Endothelial cell of umbilical vein (primary cell): ENCODE measurements around the gene MFGE8. TPM values are rescaled to one million over a fixed set of nuclear protein-coding genes. Genes with fewer than 3 reads are reported as not detected.

ENCODE experiments used
- BruUV-seq: library from RNA; stranded (reverse); fragments of 400-500 nt; replicated peaks from 2 replicates; lab custom pipeline; 2021; lab: Mats Ljungman, UMichigan
- CTCF ChIA-PET: fragments of 300-600, 350-600 bp; sonication (Branson Sonifier 250); formaldehyde crosslinking; loops from one replicate; lab custom pipeline; 2021; ENCODE audit warnings: antibody characterized with exemption, inconsistent platforms; lab: Charles Lee
- POLR2A ChIA-PET: fragments of 300-600, 350-600 bp; sonication (Branson Sonifier 250); formaldehyde crosslinking; loops from one replicate; lab custom pipeline; 2021; ENCODE audit warnings: antibody characterized with exemption, inconsistent platforms; lab: Charles Lee
- DNase-seq: peaks from one replicate; pipeline ENCODE4 v3.0.0-alpha.2; 2011; ENCODE audit warnings: low read depth, low spot score
- FAIRE-seq: peaks from 2 replicates; lab custom pipeline; 2011; peaks lifted over from hg19 to GRCh38; lab: Jason Lieb, UNC
- H2AFZ ChIP-seq: 2 replicates; pipeline ENCODE4 v1.6.0; 2012; ENCODE audit warnings: low read depth, low read length, control low read depth, inconsistent platforms
- H3K27ac ChIP-seq: 2 replicates; pipeline ENCODE4 v1.5.1; 2011; ENCODE audit warnings: low read depth, mild to moderate bottlenecking, control low read depth, low read length, moderate library complexity; ENCODE audit not compliant: insufficient read depth
- H3K27me3 ChIP-seq, 2 experiments: 2 replicates each; pipeline versions ENCODE4 v1.6.0 to v1.6.1; 2011; ENCODE audit warnings: low read length in 2 of 2, mixed read lengths in 1 of 2; ENCODE audit not compliant: control insufficient read depth in 2 of 2, insufficient read depth in 2 of 2
- H3K36me3 ChIP-seq, 2 experiments: 2 replicates in 1 of 2; 3 replicates in 1 of 2; pipeline ENCODE4 v1.5.1; 2011; ENCODE audit warnings: low read length in 2 of 2, mild to moderate bottlenecking in 1 of 2, moderate library complexity in 1 of 2; ENCODE audit not compliant: control insufficient read depth in 2 of 2, insufficient read depth in 2 of 2; ENCODE audit errors: extremely low read depth in 1 of 2
- H3K4me1 ChIP-seq: 3 replicates; pipeline ENCODE4 v1.5.1; 2011; ENCODE audit warnings: mild to moderate bottlenecking, low read length; ENCODE audit not compliant: control insufficient read depth, insufficient read depth; ENCODE audit errors: extremely low read depth
- H3K4me2 ChIP-seq: 2 replicates; pipeline ENCODE4 v1.6.1; 2011; ENCODE audit warnings: low read length, control low read depth, mixed read lengths; ENCODE audit not compliant: insufficient read depth
- H3K4me3 ChIP-seq, 3 experiments: fragments of 200-600 bp in 1 of 3; sonication (generic), shearing (Covaris generic) in 1 of 3; replicated peaks in 1 of 3; 2 replicates each; pipeline ENCODE4 v1.5.1; 2011 to 2016; ENCODE audit warnings: control low read depth in 3 of 3, low read length in 3 of 3, mild to moderate bottlenecking in 2 of 3, inconsistent platforms in 1 of 3, low read depth in 1 of 3, moderate library complexity in 1 of 3; ENCODE audit not compliant: insufficient read depth in 1 of 3
- H3K79me2 ChIP-seq: 2 replicates; pipeline ENCODE4 v1.6.0; 2012; ENCODE audit warnings: low read length, inconsistent platforms; ENCODE audit not compliant: control insufficient read depth, insufficient read depth
- H3K9ac ChIP-seq: replicated peaks from 2 replicates; pipeline ENCODE3; 2011; ENCODE audit warnings: low read length, control low read depth; ENCODE audit not compliant: insufficient read depth; ENCODE audit errors: extremely low read depth
- H3K9me1 ChIP-seq: replicated peaks from 3 replicates; pipeline ENCODE4 v1.6.0; 2011; ENCODE audit warnings: mild to moderate bottlenecking, low read length; ENCODE audit not compliant: control insufficient read depth, insufficient read depth; ENCODE audit errors: extremely low read depth
- H3K9me3 ChIP-seq: replicated peaks from 2 replicates; pipeline ENCODE4 v1.5.1; 2012; ENCODE audit warnings: low read length, inconsistent platforms; ENCODE audit not compliant: control insufficient read depth, insufficient read depth
- H4K20me1 ChIP-seq: replicated peaks from 2 replicates; pipeline ENCODE3; 2011; ENCODE audit warnings: mild to moderate bottlenecking, low read length; ENCODE audit not compliant: control insufficient read depth, insufficient read depth; ENCODE audit errors: extremely low read depth
- CTCF ChIP-seq, 2 donors: IDR thresholded peaks; 1 replicate in 1 of 2; 2 replicates in 1 of 2; pipeline ENCODE4 v1.5.1; 2011; ENCODE audit warnings: low read length in 2 of 2, mild to moderate bottlenecking in 2 of 2, moderate library complexity in 2 of 2, control low read depth in 1 of 2, inconsistent platforms in 1 of 2, low read depth in 1 of 2; ENCODE audit not compliant: insufficient read depth in 1 of 2; ENCODE audit errors: extremely low read depth in 1 of 2
- EZH2 ChIP-seq: IDR thresholded peaks from 2 replicates; pipeline ENCODE4 v1.6.1; 2012; ENCODE audit warnings: borderline replicate concordance, low read depth, mild to moderate bottlenecking, moderate library complexity, low read length, inconsistent platforms; ENCODE audit not compliant: severe bottlenecking
- FOS ChIP-seq: IDR thresholded peaks from 2 replicates; pipeline ENCODE4 v1.6.1; 2011; ENCODE audit warnings: mild to moderate bottlenecking, low read length, moderate library complexity, borderline replicate concordance; ENCODE audit not compliant: insufficient read depth
- GATA2 ChIP-seq: IDR thresholded peaks from 2 replicates; pipeline ENCODE4 v1.7.0; 2011; ENCODE audit warnings: low read depth, mild to moderate bottlenecking, moderate library complexity, mixed read lengths, low read length; ENCODE audit not compliant: insufficient read length, insufficient read depth
- JUN ChIP-seq: IDR thresholded peaks from 2 replicates; pipeline ENCODE4 v1.6.1; 2011; ENCODE audit warnings: borderline replicate concordance, low read depth; ENCODE audit not compliant: insufficient read length, insufficient read depth
- MAX ChIP-seq: IDR thresholded peaks from 2 replicates; pipeline ENCODE4 v1.6.1; 2011; ENCODE audit not compliant: insufficient read depth, insufficient read length
- MYC ChIP-seq: IDR thresholded peaks from one replicate; pipeline ENCODE4 v1.6.1; 2011; ENCODE audit warnings: mild to moderate bottlenecking, low read depth, low read length
- POLR2A ChIP-seq: IDR thresholded peaks from 2 replicates; pipeline ENCODE4 v1.6.1; 2012; ENCODE audit warnings: low read depth, mild to moderate bottlenecking, control low read depth, low read length
- POLR2AphosphoS5 ChIP-seq: IDR thresholded peaks from 2 replicates; pipeline ENCODE4 v1.6.1; 2012; ENCODE audit warnings: low read depth, mild to moderate bottlenecking, control low read depth, low read length, moderate library complexity; ENCODE audit not compliant: insufficient read depth
- dilution Hi-C: fragments of 300-500 bp; cut with MboI; formaldehyde crosslinking; loops from one replicate; pipeline ENCODE4 v1.15.0; 2019; ENCODE audit warnings: low sequenced_read_pairs; ENCODE audit not compliant: extremely low pct_ligation_motif_present
- intact Hi-C: fragments of 100-400 bp; cut with micrococcal nuclease; formaldehyde crosslinking; loops from one replicate; pipeline ENCODE4 v1.10.0; 2022
- polyA plus RNA-seq, 4 experiments: library from polyadenylated mRNA; depleted of rRNA in 3 of 4; stranded (reverse) in 3 of 4; unstranded in 1 of 4; fragments of >200 nt; gene quantifications; 2 replicates each; pipeline versions ENCODE4 v1.2.1 to v1.2.3, GENCODE V29; 2011 to 2012; ENCODE audit warnings: missing spikeins in 1 of 4
- total RNA-seq: library from RNA; stranded (reverse); gene quantifications from 2 replicates; pipeline ENCODE4 v1.2.3, GENCODE V29; 2021

The MFGE8 gene
- total and polyA plus RNA-seq, 2 donors (not counting 3 experiments of a cell fraction or from before 2014, with no cell fraction given) = 108 to 117 TPM

GRCh38 chr15:88956906-88957305 is 43.7 kb upstream of the MFGE8 start:
- CTCF ChIA-PET = interaction anchor here (1.6 kb wide), 1 partner anchor 52 kb away, joined by 4 read pairs; no protein-coding TSS in a partner anchor
- TF ChIP-seq FOS (no peak), POLR2AphosphoS5 (no peak), CTCF (IDR thresholded peaks at IDR 0.05; ENCODE audit: extremely low read depth in 1 of 2, insufficient read depth in 1 of 2, low read depth in 1 of 2, low read length in 2 of 2) (no peak), MAX (no peak), POLR2A (no peak), EZH2 (no peak), MYC (no peak), GATA2 (no peak), JUN (no peak)
- H3K27me3 ChIP-seq = no peaks in the 10 kb centered on the region
- no peak overlapping the region for H3K27ac ChIP-seq
- H4K20me1 ChIP-seq = no peaks in the 10 kb centered on the region
- H3K4me1 ChIP-seq = no peaks in the 10 kb centered on the region
- no peak overlapping the region for H3K9ac ChIP-seq
- H2AFZ ChIP-seq = no peak overlapping the region
- H3K4me2 ChIP-seq = no peak overlapping the region
- FAIRE-seq = no peak
- H3K9me1 ChIP-seq = no peaks in the 10 kb centered on the region
- H3K9me3 ChIP-seq = no peaks in the 10 kb centered on the region
- no TSS peak for BruUV-seq
- dilution Hi-C loops (no loop called here), intact Hi-C loops (no loop called here)
- H3K4me3 ChIP-seq = no peak overlapping the region
- no peak for DNase-seq
- H3K36me3 ChIP-seq = no peaks in the 10 kb centered on the region
- no peaks in the 10 kb centered on the region for H3K79me2 ChIP-seq
- POLR2A ChIA-PET = no interaction called here
